ENCODE measurements around the gene TPGS1.

The TPGS1 gene

DNA sequence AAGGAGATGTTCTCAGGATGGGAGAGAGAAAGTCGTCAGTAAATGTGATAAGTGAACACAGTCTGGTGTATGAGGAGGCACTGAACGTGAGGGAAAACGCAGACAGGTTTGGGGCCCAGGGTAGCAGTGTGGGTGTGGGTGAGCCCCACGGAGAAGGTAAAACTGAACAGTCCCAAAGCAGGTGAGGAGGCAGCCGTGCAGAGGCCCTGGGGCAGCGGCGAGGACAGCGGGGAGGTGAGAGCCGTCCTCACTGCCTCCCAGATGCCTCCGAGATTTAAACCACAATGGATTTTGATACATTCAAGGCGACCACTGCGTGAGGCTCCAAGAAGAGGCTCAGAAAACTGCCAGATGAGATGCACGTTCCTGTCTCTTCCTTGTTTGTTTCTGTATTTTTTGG lies 31.9 kb upstream of the TPGS1 start:
- H3K4me3 ChIP-seq (ENCODE audit: low read depth in 1 of 2, low read length in 2 of 2) = no peak overlapping the region
- no peaks in the 10 kb centered on the region for H3K27me3 ChIP-seq (ENCODE audit: insufficient read depth, low read length, poor library complexity)
- H3K4me2 ChIP-seq (ENCODE audit: insufficient read depth, low read length) = no peak overlapping the region
- no peak overlapping the region for H3K9ac ChIP-seq (ENCODE audit: low read depth, low read length)
- H3K4me1 ChIP-seq (ENCODE audit: insufficient read depth, low read length) = no peaks in the 10 kb centered on the region
- DNase-seq (no peak), ATAC-seq (ENCODE audit: insufficient read depth, low read depth) (no peak)
- H2AFZ ChIP-seq (ENCODE audit: low read depth, low read length) = no peak overlapping the region
- H3K27ac ChIP-seq (ENCODE audit: low read length) = no peak overlapping the region
- no peaks in the 10 kb centered on the region for H3K36me3 ChIP-seq (ENCODE audit: insufficient read depth, low read length)
- no peaks in the 10 kb centered on the region for H3K79me2 ChIP-seq (ENCODE audit: insufficient read depth, low read length)
- no peaks in the 10 kb centered on the region for H4K20me1 ChIP-seq (ENCODE audit: insufficient read depth, low read length)
- H3K9me3 ChIP-seq (ENCODE audit: insufficient read depth, low read length, severe bottlenecking) = no peaks in the 10 kb centered on the region
- TF ChIP-seq, protein P1, sequence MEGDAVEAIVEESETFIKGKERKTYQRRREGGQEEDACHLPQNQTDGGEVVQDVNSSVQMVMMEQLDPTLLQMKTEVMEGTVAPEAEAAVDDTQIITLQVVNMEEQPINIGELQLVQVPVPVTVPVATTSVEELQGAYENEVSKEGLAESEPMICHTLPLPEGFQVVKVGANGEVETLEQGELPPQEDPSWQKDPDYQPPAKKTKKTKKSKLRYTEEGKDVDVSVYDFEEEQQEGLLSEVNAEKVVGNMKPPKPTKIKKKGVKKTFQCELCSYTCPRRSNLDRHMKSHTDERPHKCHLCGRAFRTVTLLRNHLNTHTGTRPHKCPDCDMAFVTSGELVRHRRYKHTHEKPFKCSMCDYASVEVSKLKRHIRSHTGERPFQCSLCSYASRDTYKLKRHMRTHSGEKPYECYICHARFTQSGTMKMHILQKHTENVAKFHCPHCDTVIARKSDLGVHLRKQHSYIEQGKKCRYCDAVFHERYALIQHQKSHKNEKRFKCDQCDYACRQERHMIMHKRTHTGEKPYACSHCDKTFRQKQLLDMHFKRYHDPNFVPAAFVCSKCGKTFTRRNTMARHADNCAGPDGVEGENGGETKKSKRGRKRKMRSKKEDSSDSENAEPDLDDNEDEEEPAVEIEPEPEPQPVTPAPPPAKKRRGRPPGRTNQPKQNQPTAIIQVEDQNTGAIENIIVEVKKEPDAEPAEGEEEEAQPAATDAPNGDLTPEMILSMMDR (IDR thresholded peaks at IDR 0.05; ENCODE audit: borderline replicate concordance, extremely low read depth, low read length, poor library complexity, severe bottlenecking) = no peak
- TF ChIP-seq EZH2 (IDR thresholded peaks at IDR 0.05; ENCODE audit: borderline replicate concordance, low read depth, low read length, severe bottlenecking) = no peak

DNA sequence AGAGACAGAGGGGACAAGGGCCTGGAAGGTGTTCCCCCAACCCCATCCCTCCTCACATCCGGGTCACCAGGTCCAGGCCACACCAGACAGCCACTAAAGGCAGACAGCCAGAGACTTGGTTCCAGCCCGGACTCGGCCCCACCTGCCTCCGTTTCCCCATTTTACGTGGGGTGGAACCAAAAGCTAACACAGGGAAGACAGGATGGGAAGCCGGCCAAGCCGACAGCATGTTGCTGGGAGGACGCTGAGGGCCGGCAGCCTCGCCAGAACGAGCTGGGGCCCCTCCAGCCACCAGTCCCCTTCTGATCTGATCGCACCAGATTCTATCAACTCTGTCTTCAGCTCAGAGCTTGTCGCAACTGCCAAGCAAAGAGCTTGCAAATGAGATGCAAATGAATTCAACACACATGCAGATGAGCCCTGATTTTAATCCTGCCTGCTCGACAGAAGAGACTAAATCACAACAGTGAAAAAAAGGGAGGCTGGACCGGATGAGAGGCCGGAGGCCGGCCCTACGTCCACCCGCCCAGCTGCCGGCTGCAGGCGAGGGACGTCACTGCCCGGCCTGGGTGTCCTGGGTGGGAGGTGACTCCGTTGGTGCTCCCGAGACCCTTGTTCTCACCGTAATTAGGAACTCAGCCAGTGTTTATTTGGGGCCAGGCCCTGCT lies 28.9 kb upstream of the TPGS1 start:
- no peaks in the 10 kb centered on the region for H3K4me1 ChIP-seq (ENCODE audit: insufficient read depth, low read length)
- H3K9me3 ChIP-seq (ENCODE audit: insufficient read depth, low read length, severe bottlenecking) = no peaks in the 10 kb centered on the region
- ATAC-seq (ENCODE audit: insufficient read depth, low read depth) (no peak), DNase-seq (no peak)
- no peaks in the 10 kb centered on the region for H4K20me1 ChIP-seq (ENCODE audit: insufficient read depth, low read length)
- H3K79me2 ChIP-seq (ENCODE audit: insufficient read depth, low read length) = no peaks in the 10 kb centered on the region
- no peaks in the 10 kb centered on the region for H3K36me3 ChIP-seq (ENCODE audit: insufficient read depth, low read length)
- H3K4me2 ChIP-seq (ENCODE audit: insufficient read depth, low read length) = no peak overlapping the region
- TF ChIP-seq, protein P1 (IDR thresholded peaks at IDR 0.05; ENCODE audit: borderline replicate concordance, extremely low read depth, low read length, poor library complexity, severe bottlenecking) = no peak
- no peak for TF ChIP-seq EZH2 (IDR thresholded peaks at IDR 0.05; ENCODE audit: borderline replicate concordance, low read depth, low read length, severe bottlenecking)
- no peak overlapping the region for H2AFZ ChIP-seq (ENCODE audit: low read depth, low read length)
- no peaks in the 10 kb centered on the region for H3K27me3 ChIP-seq (ENCODE audit: insufficient read depth, low read length, poor library complexity)
- H3K9ac ChIP-seq (ENCODE audit: low read depth, low read length) = no peak overlapping the region
- H3K4me3 ChIP-seq (ENCODE audit: low read depth in 1 of 2, low read length in 2 of 2) = no peak overlapping the region
- H3K27ac ChIP-seq (ENCODE audit: low read length) = no peak overlapping the region

DNA sequence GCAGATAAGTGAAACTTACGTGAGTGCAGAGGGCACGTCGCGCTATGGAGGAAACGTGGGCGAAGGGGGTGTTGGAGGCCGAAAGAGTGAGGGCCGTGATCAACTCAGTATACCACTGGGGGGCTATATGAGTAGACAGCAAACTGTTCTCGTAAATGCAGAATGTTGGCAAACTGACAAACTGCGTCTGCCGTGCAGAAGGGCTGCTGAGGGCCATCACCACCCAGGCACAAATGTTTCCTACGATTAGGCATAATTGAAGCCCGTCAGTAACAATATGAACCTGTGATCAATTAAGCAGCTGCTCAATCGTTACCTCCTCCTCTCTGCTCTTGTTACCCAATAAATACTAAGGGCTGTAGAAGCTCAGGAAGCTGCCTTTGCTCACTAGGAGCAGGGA lies 28.3 kb upstream of the TPGS1 start:
- no peak overlapping the region for H3K9ac ChIP-seq (ENCODE audit: low read depth, low read length)
- no peak for ATAC-seq (ENCODE audit: insufficient read depth, low read depth)
- H3K27me3 ChIP-seq (ENCODE audit: insufficient read depth, low read length, poor library complexity) = no peaks in the 10 kb centered on the region
- no peak overlapping the region for H2AFZ ChIP-seq (ENCODE audit: low read depth, low read length)
- H3K79me2 ChIP-seq (ENCODE audit: insufficient read depth, low read length) = no peaks in the 10 kb centered on the region
- H4K20me1 ChIP-seq (ENCODE audit: insufficient read depth, low read length) = no peaks in the 10 kb centered on the region
- H3K4me3 ChIP-seq (ENCODE audit: low read depth in 1 of 2, low read length in 2 of 2) = no peak overlapping the region
- TF ChIP-seq, protein P1 (IDR thresholded peaks at IDR 0.05; ENCODE audit: borderline replicate concordance, extremely low read depth, low read length, poor library complexity, severe bottlenecking) = no peak
- no peak for TF ChIP-seq EZH2 (IDR thresholded peaks at IDR 0.05; ENCODE audit: borderline replicate concordance, low read depth, low read length, severe bottlenecking)
- H3K4me2 ChIP-seq (ENCODE audit: insufficient read depth, low read length) = no peak overlapping the region
- H3K27ac ChIP-seq (ENCODE audit: low read length) = no peak overlapping the region
- no peaks in the 10 kb centered on the region for H3K4me1 ChIP-seq (ENCODE audit: insufficient read depth, low read length)
- DNase-seq = no peak
- no peaks in the 10 kb centered on the region for H3K36me3 ChIP-seq (ENCODE audit: insufficient read depth, low read length)
- no peaks in the 10 kb centered on the region for H3K9me3 ChIP-seq (ENCODE audit: insufficient read depth, low read length, severe bottlenecking)

All from DND-41 (cell line).